ENCODE results near the gene HNRNPM.

The HNRNPM gene

GRCh38 chr19:8481616-8482015 lies 36.8 kb downstream of the HNRNPM start:
- H3K27ac ChIP-seq: peak overlapping the region; percentile 74
- TF ChIP-seq CTCF (conservative IDR thresholded peaks at IDR 0.05): no peak
- TF ChIP-seq ZFX (IDR thresholded peaks at IDR 0.05): no peak

- TF ChIP-seq CTCF (conservative IDR thresholded peaks at IDR 0.05) (no peak), ZFX (IDR thresholded peaks at IDR 0.05) (no peak)
- no peak overlapping the region for H3K27ac ChIP-seq
These were observed 37.9 kb downstream of the HNRNPM start for GRCh38 chr19:8482696-8483095.

GRCh38 chr19:8483165-8483564 lies 38.4 kb downstream of the HNRNPM start:
- TF ChIP-seq ZFX (IDR thresholded peaks at IDR 0.05) (no peak), CTCF (conservative IDR thresholded peaks at IDR 0.05) (no peak)
- no peak overlapping the region for H3K27ac ChIP-seq

GRCh38 chr19:8484331-8484894 lies 39.6 kb downstream of the HNRNPM start:
- no peak overlapping the region for H3K27ac ChIP-seq
- no peak for TF ChIP-seq CTCF (conservative IDR thresholded peaks at IDR 0.05)
- no peak for TF ChIP-seq ZFX (IDR thresholded peaks at IDR 0.05)

GRCh38 chr19:8485561-8486371 lies 41.0 kb downstream of the HNRNPM start:
- TF ChIP-seq ZFX (IDR thresholded peaks at IDR 0.05) (no peak), CTCF (conservative IDR thresholded peaks at IDR 0.05) (no peak)
- no peak overlapping the region for H3K27ac ChIP-seq

- H3K27ac ChIP-seq: no peak overlapping the region
- TF ChIP-seq ZFX (IDR thresholded peaks at IDR 0.05) (no peak), CTCF (conservative IDR thresholded peaks at IDR 0.05) (no peak)
These were observed 41.9 kb downstream of the HNRNPM start for GRCh38 chr19:8486661-8487136.

- TF ChIP-seq ZFX (IDR thresholded peaks at IDR 0.05) (no peak), CTCF (conservative IDR thresholded peaks at IDR 0.05) (no peak)
- H3K27ac ChIP-seq: no peak overlapping the region
These were observed 42.5 kb downstream of the HNRNPM start for GRCh38 chr19:8487137-8487851.

All from C4-2B (cell line).